K562 (cell line): ENCODE measurements around the gene SPOCK3. TPM values are rescaled to one million over a fixed set of nuclear protein-coding genes. Genes with fewer than 3 reads are reported as not detected.

Experiments used
- BCOR ChIP-seq: fragments of 450-650 bp; IDR thresholded peaks from 2 replicates; pipeline ENCODE4 v1.6.1; 2016
- BRF1 ChIP-seq: IDR thresholded peaks from 3 replicates; pipeline ENCODE4 v1.6.1; 2011; ENCODE audit warnings: borderline replicate concordance, mild to moderate bottlenecking; ENCODE audit not compliant: insufficient read length; ENCODE audit errors: extremely low read depth
- ZNF12 ChIP-seq: sonication (generic); formaldehyde crosslinking; IDR thresholded peaks from 2 replicates; pipeline ENCODE4 v1.4.0; 2020; ENCODE audit warnings: mild to moderate bottlenecking, missing genetic modification reagents
- ZNF407 ChIP-seq: fragments of 450-650 bp; IDR thresholded peaks from 2 replicates; pipeline ENCODE4 v1.6.1; 2016; ENCODE audit warnings: low read depth
- polyA plus RNA-seq, 8 experiments: library from polyadenylated mRNA; depleted of rRNA in 4 of 8; stranded (reverse) in 5 of 8; unstranded in 3 of 8; fragments of >200 nt; fragmentation: Nextera tagmentation in 2 of 8; fragmentation: Illumina TruSeq in 1 of 8; extraction: Ambion mirVana in 2 of 8; extraction: Trizol in 1 of 8; gene quantifications; 2 replicates each; pipeline versions ENCODE4 v1.2.1 to v1.2.3, GENCODE V29; 2011 to 2014; ENCODE audit warnings: inconsistent platforms in 1 of 8, missing spikeins in 1 of 8
- total RNA-seq, 7 experiments: library from RNA; depleted of rRNA in 6 of 7; stranded (reverse); fragments of >200 nt in 6 of 7; fragmentation: Illumina TruSeq in 2 of 7; extraction: Trizol in 2 of 7; gene quantifications; 2 replicates each; pipeline versions ENCODE4 v1.2.1 to v1.2.3, GENCODE V29; 2011 to 2021; ENCODE audit warnings: low replicate concordance in 1 of 7

Gene SPOCK3
- total and polyA plus RNA-seq, 9 of the 15 experiments (the other 6 are each of a cell fraction or from before 2014, with no cell fraction given), result not detected

GRCh38 chr4:167218022-167218608 is 16.2 kb downstream of the SPOCK3 start (continued):
- TF ChIP-seq ZNF407, result no peak
- no peak for TF ChIP-seq BCOR
- TF ChIP-seq ZNF12 (CRISPR knock-in tag), result no peak
- no peak for TF ChIP-seq BRF1
